GM18508 (cell line): ENCODE results near the gene SEC16A.

Source experiments
- ATAC-seq: cut with Tn5 transposase; IDR thresholded peaks from one replicate; pipeline ENCODE4 v1.9.1; 2021; ENCODE audit warnings: moderate number of reproducible peaks; ENCODE audit not compliant: insufficient read depth, unreplicated experiment

Gene SEC16A

GRCh38 chr9:136482793-136483588 lies at the start of gene SEC16A:
Gene SEC16A, minus strand, starts transcription at chr9:136483040. Its CDS starts 5,425 bp downstream, at chr9:136477615.
- ATAC-seq, result no peak

- no peak for ATAC-seq
Observed at GRCh38 chr9:136531904-136532798, 49.3 kb upstream of the SEC16A start.

- ATAC-seq, result no peak
Observed at GRCh38 chr9:136531186-136531903, 48.5 kb upstream of the SEC16A start.

- ATAC-seq, result no peak
Observed at GRCh38 chr9:136530461-136531089, 47.7 kb upstream of the SEC16A start.

DNA sequence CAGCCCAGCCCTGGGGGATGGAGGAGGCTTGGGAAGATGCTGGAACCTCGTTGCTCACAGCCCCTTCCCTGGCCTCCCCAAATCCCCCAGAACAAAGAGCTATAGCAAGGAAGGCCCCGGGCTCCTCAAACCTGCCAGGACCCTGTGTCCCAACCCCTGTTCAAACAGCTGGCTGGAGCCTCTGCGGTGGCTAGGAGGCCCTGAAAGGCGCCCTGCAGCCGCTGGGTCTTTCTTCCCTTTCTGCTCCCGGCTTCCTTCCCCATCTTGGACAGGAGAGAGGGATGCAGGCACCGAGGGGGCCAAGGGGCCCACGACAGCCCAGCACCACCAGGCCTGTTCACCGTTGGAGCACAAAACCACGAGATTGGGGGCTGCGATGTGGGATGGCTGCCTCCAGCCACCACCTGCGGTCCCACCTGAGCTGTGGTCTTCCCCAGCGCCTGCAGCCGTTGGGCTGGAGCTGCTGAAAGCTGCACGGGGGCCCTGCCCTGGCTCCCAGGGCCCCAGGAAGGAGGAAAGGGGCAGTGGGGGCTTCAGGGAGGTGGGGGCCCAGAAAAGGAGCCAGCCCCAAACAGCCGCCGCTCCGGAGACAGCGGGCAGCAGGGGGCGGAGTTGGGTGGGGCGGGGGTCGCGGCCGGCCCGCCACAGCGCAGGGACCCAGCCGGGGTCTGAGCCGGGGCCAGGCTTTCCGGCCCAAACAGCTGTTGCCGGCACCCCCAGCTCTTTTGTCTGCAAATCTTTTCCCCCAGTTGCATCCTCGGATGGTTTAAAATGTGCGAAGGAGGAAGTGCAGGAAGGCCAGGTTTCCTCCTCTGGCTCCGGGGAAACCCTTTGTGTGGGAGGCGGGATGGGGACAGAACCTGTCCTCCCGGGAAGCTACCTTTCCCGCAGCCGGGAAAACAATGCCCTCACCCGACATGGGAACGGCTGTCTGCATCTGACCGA lies 46.9 kb upstream of the SEC16A start:
- ATAC-seq, result no peak

DNA sequence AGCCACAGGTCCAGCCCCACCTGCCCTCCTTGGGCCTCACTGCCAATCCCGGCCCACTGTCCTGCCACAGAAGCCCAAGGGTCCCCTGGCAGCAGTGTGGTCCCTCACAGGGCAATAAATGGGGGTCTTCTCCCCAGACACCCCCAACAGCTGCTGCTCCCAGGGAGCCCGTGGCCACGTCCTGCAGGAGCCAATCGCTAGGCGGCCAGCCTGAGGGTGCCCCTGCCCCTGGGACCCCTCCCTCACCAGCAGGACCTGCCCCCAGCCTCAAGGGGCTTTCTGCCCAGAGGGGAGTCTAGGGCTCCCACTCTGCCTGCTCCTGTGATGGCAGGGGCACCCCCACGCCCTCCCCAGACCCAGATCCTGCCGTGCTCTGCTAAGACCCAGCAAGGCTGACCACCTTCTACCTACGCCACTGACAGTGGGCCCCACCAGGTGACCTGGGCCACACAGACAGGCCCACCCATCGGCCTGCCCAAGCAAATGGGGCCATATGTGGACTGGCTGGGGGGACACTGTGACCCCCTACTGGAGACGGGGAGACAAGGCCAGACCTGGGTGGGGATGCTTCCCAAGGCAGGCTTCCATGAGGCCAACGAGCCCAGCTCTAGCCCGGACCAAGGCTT lies 46.0 kb upstream of the SEC16A start:
- no peak for ATAC-seq

GRCh38 chr9:136527721-136528710 lies 45.2 kb upstream of the SEC16A start:
- ATAC-seq, result no peak

- no peak for ATAC-seq
Observed at GRCh38 chr9:136527131-136527530, 44.3 kb upstream of the SEC16A start.

DNA sequence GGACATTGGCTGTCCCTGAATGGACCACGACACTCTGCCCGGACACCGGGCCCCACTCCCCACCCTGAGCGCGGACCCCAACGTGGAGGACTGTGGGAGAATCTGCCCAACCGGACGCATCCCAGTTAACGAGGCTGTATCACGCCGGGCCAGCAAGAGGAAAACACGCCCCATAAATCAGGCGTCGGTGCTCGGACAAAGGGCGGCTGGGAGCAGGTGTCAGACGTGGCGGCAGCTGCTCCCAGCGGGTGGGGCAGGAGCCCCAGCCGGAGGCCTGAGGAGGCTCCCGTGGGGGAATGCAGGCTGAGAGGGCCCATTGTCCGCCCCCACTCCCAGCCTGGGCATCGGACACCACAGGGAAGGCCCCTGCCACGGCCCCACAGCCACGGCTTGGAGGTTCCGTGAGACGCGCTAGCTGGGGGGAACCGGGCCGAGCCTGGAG lies 43.8 kb upstream of the SEC16A start:
- no peak for ATAC-seq

DNA sequence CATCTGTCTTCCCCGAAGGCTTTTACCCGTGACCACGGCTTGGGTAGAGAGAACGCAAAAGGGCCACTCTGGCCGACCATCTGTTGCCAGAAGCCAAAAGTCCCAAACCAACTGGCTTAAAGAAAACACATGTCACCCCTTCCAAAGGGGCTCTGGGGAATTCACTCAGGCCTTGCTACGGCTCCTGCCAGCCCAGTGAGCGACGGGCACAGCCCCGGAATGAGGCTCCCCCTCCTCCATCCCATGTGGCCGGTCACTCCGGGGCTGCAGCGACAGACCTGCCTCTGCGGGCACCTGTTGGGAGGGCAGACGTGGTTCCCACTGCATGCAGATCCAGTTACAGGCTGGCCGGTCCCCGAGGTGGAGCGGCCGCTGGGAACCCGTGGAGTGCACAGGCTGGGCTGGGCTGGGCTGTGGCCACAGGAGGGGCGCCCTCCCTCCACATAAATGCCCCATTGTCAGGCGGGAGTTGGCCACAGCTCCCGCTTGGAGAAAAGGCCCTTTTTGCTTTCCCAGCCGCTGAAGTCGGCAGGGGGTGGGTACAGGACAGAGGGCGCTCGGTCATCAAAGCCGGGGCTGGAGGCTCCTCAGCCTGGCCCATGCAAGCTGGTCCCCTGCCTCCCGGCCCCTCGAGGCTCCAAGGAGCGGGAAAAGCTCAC lies 43.1 kb upstream of the SEC16A start:
- ATAC-seq, result no peak

DNA sequence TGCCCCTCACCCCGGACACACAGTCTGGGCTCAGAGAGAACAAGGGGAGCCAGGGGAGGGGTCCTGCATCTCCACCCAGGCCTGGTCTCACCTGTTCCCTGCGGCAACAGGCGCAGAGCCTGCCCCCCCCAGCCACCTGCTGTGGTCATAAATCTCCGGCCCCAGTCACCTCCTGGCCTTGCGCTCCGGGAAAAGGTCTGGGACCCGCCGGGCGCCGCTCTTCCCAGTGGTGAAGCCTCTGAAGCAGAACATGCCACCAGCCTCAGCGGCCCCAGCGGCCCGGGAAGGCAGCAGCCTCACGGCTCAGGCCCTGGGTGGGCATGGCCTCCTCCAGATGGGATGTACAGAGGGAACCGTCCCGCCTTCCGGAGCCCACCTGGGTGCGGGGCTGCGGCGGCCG lies 42.4 kb upstream of the SEC16A start:
- ATAC-seq, result no peak

GRCh38 chr9:136522314-136523237 lies 39.7 kb upstream of the SEC16A start:
- no peak for ATAC-seq

DNA sequence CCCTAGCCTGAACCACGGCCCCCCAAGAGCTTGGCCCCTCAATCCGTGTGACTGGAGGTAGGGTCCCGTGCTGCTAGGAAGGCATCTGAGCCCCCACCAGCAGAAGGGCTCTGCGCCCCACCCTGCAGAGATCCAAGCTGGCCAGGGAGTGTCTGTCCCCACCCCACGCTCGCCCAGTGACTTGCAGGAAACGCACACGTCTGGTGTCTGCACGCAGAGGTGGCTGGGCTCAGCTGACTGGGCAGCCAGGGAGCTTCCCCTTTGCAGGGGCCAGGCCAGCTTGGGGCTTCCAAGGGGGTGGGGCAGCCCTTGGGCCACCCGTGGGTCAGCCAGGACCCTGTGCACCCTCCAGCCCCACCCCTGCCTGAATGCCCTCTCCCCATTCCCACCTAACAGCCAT lies 38.7 kb upstream of the SEC16A start:
- no peak for ATAC-seq

DNA sequence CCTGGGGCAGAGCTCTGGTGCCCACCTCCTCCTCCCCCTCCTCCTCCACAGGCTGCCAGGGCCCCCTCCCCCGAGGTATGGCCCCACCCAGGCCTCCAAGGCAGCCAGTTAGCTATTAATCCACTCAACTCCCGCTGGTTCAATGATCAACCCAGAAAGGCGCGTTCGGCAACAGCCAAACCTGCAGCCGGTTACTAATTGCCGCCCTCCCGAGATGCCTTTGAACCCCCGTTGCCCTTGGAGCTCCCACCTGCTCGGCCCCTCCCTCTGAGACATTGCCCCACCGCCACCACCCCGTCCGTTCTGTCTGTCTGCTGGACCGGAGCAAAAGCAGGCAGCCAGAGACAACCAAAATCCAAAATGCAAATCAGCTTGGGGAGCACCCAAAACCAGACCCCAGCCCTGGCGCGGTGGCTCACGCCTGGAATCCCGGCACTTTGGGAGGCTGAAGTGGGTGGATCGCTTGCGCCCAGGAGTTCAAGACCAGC lies 37.3 kb upstream of the SEC16A start:
- no peak for ATAC-seq

DNA sequence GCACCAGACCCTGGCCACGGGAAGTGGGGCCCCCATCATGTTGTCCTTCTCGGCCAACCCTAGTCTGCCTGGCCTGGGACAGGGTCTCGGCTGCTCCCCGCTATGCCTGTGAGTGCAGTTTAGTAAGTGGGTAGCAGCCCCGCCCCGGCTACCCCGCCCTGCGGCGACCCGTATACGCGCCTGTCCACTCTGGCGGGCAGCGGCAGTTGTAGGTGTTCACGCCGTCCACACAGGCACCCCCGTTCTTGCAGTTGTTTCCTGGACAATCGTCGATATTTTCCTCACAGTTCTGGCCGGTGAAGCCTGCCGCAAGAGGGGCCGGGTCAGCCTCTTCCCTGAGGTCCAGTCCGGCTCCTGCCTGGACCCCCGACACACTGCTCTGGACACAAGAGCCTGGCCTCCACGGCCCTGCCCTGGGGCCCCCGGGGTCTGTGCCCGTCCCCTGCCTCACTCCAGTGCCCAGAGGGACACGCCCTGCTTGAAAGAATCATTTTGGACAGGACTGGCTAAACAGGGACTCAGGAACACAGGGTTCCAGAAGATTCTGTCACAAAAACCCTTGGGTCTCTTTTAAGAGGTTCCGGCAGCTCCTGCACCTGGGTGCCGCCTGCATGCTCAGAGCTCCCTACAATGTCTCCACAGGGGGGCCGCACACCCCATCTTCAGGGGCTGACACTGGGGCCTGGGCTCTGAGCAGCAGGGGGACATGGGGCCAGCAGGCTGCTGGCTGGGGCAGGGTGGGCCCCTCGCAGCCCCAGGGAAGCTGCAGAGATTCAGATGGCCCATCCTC lies 36.6 kb upstream of the SEC16A start:
- no peak for ATAC-seq
